Measurements from ENCODE around the gene ZNF766.

DNA sequence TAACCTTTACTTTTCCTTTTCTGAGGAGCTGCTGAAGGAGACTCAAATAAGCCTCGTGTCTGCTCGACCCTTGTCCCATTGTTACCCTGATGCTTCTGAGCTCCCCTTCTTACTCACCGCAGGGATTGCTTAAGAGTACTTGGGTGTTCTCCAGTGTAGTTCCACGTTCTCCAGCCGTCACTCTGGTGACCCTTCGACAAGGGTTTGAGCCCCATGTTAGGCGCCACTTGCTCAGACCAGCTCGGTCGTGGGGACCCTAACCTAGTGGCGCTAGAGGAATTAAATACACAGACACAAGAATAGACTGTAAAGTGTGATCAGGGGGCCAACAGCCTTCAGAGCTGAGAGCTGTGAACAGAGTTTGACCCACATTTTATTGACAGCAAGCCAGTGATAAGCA is 37.9 kb downstream of the ZNF766 start:
- TF ChIP-seq, protein P1, sequence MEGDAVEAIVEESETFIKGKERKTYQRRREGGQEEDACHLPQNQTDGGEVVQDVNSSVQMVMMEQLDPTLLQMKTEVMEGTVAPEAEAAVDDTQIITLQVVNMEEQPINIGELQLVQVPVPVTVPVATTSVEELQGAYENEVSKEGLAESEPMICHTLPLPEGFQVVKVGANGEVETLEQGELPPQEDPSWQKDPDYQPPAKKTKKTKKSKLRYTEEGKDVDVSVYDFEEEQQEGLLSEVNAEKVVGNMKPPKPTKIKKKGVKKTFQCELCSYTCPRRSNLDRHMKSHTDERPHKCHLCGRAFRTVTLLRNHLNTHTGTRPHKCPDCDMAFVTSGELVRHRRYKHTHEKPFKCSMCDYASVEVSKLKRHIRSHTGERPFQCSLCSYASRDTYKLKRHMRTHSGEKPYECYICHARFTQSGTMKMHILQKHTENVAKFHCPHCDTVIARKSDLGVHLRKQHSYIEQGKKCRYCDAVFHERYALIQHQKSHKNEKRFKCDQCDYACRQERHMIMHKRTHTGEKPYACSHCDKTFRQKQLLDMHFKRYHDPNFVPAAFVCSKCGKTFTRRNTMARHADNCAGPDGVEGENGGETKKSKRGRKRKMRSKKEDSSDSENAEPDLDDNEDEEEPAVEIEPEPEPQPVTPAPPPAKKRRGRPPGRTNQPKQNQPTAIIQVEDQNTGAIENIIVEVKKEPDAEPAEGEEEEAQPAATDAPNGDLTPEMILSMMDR (IDR thresholded peaks at IDR 0.05) = no peak
- no peak for TF ChIP-seq POLR2A (IDR thresholded peaks at IDR 0.05)
